HL-60/S4 treated with retinoic acid at 250 ng/mL for 4 days and 3 days (cell line): ENCODE measurements around the gene ITGB5.

Source experiments
- in situ Hi-C: fragments of 300-500 bp; cut with MboI; formaldehyde crosslinking; loops from 2 replicates; pipeline ENCODE4 v1.7.0; 2022; ENCODE audit warnings: low sequenced_read_pairs

The ITGB5 gene

DNA sequence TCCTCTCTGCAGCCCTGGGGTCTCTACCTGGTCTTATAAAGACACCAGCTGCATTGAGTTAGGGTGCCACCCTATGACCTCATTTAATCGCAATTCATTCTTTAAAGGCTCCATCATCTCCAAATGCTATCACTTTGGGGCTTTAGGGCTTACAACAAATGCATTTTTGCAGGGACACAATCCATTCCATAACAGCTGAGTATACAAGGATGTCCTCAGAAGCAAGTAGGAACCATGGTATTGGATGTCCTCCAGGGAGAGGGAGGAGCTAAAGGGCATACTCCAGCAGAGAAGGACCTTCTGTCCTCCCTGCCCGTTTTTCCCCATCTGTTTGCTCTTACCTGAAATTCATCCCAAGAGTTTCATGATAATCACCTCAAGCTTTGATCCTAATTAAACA lies 126.6 kb downstream of the ITGB5 start:
- in situ Hi-C loops, result loop anchor here (10.0 to 25.0 kb wide), 2 partner anchors 144 to 677 kb away; no protein-coding TSS in a partner anchor

DNA sequence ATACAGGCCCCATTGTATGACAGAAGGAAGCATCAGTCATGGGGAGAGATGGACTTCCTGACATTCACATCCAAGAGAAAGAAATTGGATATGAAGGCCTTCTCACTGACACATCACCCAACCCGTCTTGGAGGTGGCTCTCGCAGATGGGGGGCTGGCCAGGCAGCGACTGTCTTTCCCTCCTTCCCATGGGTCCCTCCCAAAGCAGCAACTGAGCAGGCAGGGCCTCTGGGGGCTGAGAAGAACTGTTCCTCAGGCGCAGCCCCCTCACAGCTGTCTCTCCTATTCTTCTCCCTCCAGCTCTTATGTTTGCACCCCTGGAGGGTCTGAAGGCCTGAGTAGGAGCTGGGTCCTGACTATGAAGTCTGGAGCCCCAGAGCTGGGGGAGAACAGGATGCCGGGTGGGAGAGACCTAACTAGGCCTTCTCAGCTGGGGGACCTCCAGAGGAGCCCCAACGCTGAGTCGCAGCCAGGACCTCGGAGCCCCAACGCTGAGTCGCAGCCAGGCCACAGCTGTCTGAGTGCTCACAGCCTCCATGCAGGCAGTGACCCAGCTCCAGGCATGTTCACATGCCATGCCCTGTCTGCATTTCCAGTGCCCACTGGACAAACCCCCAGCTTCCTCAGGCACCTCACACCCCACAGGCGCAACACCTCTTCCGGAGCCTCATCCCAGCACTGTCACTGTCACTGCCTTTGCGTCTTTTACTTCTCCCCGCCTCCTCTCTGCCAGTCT lies 127.3 kb downstream of the ITGB5 start:
- in situ Hi-C loops, result loop anchor here (10.0 to 25.0 kb wide), 2 partner anchors 145 to 677 kb away; no protein-coding TSS in a partner anchor

DNA sequence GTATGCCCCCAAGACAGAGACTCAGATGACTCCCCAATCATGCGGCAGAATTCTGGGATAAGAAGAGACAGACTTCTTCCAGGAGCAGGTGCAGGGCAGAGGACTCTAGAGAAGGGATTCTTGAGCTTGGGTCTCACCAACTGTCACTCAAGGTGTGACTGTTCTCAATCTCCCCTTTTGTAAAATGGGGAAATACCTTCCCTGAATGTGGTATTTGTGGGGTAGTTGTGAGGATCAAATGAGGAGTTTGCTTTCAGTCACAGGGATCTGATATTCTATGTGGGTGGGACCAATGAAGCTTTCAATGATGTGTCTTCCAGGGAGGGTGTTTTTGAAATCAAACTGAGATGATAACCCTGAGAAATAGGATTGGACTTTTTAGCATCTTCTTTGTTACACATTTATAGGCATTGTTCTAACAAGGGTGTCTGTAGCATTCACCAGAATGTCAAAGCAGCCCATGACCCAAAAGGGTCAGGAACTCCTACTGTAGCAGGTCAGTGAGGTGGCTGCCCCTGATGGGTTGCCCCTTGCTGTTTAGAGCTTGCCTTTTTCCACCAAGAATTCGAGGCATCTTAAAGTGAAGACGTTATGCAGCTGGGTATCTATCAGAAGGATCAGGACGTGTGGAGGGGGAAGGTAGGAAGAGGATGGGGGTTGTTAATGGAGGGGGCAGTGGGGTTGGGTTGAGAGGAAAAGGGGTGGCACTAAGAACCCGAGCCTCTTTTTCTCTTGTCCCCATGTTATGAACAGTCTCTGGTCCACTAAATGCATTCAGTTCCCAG lies 128.1 kb downstream of the ITGB5 start:
- in situ Hi-C loops, result loop anchor here (25.0 kb wide), 1 partner anchor 678 kb away; no protein-coding TSS in a partner anchor

DNA sequence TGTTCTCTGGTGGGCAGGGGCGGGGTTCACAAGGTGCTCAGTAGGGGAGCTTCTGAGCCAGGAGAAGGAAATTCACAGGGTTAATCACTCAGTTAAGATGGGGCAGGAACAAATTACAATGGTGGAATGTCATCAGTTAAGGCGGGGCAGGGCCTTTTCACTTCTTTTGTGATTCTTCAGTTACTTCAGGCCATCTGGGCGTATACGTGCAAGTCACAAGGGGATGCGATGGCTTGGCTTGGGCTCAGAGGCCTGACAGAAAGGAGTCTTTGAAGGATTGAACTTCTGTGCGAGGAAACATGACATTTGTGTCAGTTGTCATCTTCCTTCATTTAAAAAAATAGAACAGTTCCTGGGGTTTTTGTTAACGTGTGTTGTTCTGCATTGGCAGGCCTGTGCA lies 129.2 kb downstream of the ITGB5 start:
- in situ Hi-C loops, result loop anchor here (25.0 kb wide), 1 partner anchor 679 kb away; no protein-coding TSS in a partner anchor

DNA sequence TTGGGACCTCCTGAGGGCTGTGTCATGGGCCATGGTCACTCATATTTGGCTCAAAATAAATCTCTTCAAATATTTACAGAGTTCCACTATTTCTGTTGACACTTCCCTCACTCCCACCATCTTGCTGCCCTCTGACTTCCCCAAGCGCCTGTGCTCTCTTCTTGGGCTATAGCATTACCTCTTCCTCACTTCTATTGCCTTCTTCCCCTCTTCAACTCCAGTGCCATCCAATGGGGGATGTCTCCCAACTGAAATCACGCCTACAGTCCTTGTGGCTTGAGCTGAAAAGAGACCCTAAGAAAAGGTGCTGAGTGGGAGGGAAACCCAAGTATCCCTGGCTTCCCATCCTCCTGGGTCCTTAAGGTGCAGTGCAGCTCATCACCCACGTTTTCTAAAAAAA lies 135.1 kb downstream of the ITGB5 start:
- in situ Hi-C loops, result loop anchor here (25.0 kb wide), 1 partner anchor 685 kb away; no protein-coding TSS in a partner anchor

DNA sequence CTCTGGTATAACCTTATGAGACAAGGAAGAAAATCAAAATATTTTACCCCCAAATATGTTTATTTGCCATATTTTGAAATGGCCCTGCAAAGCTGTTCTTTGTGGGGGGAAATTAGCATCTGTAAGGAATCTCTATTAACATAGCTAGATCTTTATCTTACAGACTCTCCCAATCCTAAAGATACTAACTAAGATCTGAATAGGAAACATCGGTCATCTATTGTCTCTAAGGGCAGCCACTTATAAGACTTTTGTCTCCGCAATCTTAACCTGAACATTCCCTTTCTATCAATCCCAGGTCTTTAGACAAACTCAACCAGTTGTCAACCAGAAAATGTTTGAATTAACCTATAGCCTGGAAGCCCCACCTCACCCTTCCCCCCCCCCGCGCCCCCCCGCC lies 135.7 kb downstream of the ITGB5 start:
- in situ Hi-C loops, result loop anchor here (25.0 kb wide), 1 partner anchor 686 kb away; no protein-coding TSS in a partner anchor

DNA sequence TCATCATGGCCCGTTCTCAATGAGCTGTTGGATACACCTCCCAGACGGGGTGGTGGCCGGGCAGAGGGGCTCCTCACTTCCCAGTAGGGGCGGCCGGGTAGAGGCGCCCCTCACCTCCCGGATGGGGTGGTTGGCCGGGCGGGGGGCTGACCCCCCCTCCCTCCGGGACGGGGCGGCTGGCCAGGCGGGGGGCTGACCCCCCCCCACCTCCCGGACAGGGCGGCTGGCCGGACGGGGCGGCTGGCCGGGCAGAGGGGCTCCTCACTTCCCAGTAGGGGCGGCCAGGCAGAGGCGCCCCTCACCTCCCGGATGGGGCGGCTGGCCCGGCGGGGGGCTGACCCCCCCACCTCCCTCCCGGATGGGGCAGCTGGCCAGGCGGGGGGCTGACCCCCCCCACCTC lies 137.3 kb downstream of the ITGB5 start:
- in situ Hi-C loops, result loop anchor here (25.0 kb wide), 2 partner anchors 687 to 837 kb away; partner anchors contain the start of gene OSBPL11

DNA sequence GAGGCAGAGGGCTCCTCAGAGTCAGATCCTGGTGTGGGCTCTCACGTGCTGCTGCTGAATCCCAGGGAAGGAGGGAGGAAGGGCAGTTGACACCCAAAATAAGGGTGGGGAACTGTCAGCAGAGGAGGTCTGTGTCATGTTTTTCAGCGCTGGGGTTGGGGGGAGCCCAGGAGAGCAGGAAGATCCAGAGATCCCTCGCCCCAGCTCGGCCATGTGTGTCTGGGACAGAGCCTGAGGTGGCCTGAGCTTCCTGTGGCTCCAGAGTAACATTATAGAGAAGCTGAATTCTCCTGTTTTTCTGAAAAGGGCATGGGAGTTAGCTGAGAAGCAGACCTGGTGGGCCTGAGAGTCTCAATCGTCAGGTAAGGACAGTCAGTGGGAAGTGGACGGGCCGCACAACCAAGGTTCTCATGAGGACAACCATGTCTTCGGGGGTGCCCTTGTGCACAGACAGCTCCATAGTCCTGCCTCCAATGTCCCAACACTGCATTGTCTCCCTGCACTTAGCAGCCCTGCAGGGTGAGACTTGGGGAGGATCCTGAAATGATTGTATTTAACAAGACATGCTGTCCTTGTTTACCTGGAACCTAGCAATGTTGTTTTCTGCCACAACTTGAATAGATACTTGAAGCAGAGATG lies 138.5 kb downstream of the ITGB5 start:
- in situ Hi-C loops, result loop anchor here (25.0 kb wide), 1 partner anchor 839 kb away; the partner anchor contains the start of gene OSBPL11

DNA sequence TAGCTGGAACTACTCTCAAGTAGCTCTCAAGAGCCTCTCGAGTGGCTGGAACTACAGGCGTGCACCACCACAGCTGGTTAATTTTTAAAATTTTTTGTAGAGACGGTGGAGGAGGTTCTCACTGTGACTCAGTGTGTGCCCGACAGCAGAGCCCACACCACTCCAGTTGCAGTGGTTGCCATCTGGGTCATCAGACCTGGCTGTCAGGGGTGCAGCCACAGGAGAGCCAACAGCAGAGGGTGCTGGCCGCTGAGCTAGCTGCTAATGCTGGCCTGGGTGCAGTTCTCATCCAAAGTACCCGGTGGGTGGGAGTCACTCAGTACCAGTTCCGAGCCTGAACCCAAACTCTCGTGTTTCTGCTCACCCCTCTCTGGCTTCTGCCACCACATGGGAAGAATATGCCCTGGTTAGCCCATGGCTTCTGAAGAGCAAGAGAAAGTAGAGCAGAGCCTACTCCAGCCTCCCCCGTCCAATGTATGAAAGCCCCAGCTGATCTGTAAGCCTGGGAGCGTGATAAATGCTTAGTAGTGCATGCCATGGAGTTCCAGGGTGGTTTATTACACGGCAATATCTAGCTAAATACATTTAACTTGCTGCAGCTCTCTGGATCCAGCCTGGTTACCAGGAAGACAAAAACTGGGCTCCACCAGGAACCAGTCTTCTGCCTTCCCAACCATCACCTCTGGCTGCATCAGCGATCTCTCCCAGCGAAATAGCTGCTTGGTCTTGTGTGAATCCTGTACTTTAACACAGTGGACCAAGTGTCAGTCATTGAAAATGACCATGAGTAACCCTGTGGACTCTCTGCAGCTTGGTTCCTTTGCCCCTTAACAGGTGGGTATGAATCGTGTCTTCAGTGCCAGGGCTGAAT lies 139.8 kb downstream of the ITGB5 start:
- in situ Hi-C loops, result loop anchor here (25.0 kb wide), 1 partner anchor 840 kb away; the partner anchor contains the start of gene OSBPL11

DNA sequence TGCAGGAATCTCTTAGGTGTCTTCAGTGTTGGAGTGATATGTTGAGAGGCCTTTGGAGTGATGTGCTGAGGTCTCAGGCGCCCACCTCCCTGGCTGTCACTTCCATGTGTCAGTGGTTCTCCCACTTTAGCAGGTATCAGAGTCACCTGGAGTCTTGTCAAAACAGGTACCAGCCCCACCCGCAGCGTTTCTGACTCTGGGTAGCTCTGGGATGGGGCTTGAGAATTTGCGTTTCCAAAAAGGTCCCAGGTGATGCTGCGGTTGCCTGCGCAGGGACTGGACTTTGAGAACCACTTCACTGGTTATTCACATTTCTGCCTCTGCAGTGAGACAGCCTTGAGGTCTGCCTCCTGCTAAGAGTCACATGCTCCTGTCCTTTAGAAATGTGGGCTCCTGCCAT lies 141.4 kb downstream of the ITGB5 start:
- in situ Hi-C loops, result loop anchor here (25.0 kb wide), 1 partner anchor 842 kb away; the partner anchor contains the start of gene OSBPL11

DNA sequence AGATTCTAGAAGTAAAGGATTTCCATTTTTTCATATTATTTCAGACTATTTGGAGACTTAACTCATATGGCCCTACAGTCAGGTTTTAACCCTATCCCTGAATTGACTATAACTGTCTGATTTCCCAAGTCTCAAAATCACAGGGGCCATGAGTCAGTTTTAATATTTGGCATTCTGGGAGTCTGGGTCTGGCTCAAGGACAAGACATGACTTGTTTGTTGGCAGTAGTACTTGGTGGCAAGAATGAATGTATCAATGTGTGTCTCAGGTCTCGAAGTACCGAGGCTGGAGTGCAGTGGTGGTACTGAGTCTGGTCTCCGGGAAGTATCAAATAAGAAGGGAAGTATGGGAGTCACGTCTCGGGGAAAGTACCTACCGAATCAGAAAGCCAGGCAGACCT lies 146.1 kb downstream of the ITGB5 start:
- in situ Hi-C loops, result loop anchor here (25.0 kb wide), 1 partner anchor 846 kb away; the partner anchor contains the start of gene OSBPL11

DNA sequence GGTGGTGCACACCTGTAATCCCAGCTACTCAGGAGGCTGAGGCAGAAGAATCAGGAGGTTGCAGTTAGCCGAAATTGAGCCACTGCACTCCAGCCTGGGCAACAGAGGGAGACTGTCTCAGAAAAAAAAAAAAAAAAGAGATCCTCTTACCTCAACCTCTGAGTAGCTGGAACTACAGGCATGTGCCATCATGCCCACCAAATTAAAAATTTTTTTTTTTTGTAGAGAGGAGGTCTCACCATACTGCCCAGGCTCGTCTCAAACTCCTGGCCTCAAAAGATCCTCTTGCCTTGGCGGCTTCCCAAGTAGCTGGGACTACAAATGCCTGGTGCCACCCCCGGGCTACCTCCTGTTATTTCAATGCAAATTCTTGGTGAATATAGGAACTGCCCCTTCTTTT lies 155.4 kb downstream of the ITGB5 start:
- in situ Hi-C loops, result loop anchor here (25.0 kb wide), 1 partner anchor 856 kb away; the partner anchor contains the start of gene OSBPL11

DNA sequence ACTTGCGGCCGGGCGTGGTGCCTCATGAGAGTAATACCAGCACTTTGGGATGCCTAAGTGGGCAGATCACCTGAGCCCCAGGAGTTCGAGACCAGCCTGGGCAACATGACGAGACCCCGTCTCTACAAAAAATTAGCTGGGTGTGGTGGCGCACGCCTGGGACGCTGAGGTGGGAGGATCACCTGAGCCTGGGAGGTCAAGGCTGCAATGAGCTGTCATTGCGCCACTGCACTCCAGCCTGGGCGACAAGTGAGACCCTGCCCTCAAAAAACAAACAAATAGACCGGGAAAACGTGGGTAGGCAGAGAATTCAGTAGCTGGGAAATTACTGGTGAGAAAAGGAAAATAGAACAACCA lies 156.2 kb downstream of the ITGB5 start:
- in situ Hi-C loops, result loop anchor here (25.0 kb wide), 1 partner anchor 856 kb away; the partner anchor contains the start of gene OSBPL11

DNA sequence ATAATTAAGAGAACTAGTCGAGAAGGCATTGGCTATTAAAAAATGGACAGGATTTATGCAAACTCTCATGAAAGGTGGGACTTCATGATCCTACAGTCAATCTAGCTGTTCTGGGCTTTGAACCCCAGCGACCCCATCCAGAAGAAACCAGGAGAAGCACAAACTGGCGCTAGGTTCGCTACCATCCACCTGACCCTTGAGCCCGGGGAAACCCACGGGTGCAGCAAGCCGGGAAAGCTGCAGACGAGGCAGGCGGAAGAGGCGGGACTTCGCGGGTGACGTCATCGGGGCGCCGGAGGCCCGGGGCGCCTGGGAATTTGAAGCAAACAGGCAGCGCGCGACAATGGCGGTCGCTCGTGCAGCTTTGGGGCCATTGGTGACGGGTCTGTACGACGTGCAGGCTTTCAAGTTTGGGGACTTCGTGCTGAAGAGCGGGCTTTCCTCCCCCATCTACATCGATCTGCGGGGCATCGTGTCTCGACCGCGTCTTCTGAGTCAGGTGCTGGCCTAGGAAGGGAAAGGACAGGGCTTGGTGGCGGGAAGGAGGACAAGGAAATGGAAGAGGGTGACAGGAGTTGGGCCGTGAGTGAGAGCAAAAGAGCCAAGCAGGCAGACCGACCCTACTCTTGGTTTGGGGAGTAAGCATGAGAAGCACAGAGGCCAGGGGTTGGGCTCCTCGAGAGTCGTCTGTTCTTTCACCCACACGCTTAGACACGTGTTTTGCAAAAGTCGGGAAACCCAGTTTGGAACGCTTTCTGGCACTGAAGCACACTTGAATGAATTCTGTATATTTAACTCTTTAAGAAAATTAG lies 156.8 kb downstream of the ITGB5 start, which contains the start of gene UMPS:
TSS of gene UMPS (plus strand) at position 324 of the 812 bp plus-strand sequence. CDS start at position 344, 20 bp downstream.
- in situ Hi-C loops, result loop anchor here (25.0 kb wide), 1 partner anchor 857 kb away; the partner anchor contains the start of gene OSBPL11

DNA sequence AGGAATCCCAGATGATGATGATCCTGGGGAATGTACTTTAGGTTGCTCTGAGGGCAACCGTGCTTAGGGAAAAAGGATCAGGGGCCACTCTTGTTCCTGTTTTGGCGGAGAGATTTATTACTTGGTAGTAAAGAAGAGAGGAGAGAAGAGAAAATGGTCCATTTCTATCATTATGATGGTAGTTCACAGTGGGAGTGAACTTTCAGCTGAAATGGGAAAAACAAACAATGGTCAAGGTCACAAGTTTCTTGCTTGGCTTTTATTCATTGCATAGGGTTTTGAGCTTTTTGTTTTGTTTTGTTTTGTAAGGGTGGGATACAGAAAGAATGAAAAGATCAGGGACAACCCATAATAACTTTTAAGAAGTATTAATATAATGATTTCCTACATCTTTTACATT lies 164.6 kb downstream of the ITGB5 start:
- in situ Hi-C loops, result no loop called here

DNA sequence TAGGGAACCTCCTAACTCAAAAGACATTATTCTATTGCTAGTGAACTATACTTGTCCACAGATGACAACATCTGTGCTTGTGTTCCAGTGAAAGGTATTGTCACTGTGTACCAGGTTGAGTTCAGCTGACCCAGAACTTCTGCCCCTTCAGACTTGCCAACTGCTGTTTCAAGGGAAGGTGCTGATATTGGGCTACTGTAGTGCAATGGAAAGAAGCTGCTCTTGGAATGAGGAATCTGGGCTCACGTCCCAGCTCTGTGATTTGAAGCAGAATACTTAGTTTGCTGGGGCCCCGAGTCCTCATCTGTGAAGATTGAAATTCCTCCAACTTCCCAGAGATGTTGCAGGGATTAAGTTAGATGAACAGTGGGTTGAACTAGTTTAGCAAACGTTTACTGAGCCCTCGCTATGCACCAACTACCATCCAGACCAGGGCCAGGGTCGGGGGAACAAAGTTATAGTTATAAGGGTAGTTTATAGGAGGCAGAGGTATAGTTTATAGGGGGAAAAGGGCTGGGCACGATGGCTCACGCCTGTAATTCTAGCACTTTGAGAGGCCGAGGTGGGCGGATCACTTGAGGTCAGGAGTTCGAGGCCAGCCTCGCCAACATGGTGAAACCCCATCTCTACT lies 172.8 kb downstream of the ITGB5 start:
- in situ Hi-C loops, result no loop called here
